ENCODE results near the gene KIF23.

KIF23 gene

GRCh38 chr15:69459066-69459465 lies 44.9 kb downstream of the KIF23 start:
- Histone ChIP-seq H3K4me2 (ENCODE audit: low read depth, low read length) (no peak overlapping the region), H3K36me3 (replicated peaks; ENCODE audit: insufficient read depth, low read length) (peaks cover 21% of the 10 kb centered on the region), H2AFZ (ENCODE audit: low read length) (no peak overlapping the region), H3K4me3 (ENCODE audit: low read length) (no peak overlapping the region), H3F3A (ENCODE audit: insufficient read depth, low read length) (peaks cover 49% of the 10 kb centered on the region), H3K79me2 (ENCODE audit: low read length) (peaks cover 17% of the 10 kb centered on the region), H3K4me1 (ENCODE audit: low read length) (peaks cover 9% of the 10 kb centered on the region; the same call in 1 of the 2 replicates), H3K9me2 (replicated peaks; ENCODE audit: insufficient read depth, low read length) (no peaks in the 10 kb centered on the region), H3K27me3 (replicated peaks; ENCODE audit: insufficient read depth, low read length) (no peaks in the 10 kb centered on the region), H4K20me1 (ENCODE audit: insufficient read depth, low read length) (peaks cover 31% of the 10 kb centered on the region), H3K9me3 (replicated peaks; ENCODE audit: insufficient read depth, low read length) (no peaks in the 10 kb centered on the region), H3K9ac (ENCODE audit: low read length) (no peak overlapping the region), H3K27ac (ENCODE audit: low read length) (no peak overlapping the region)
- TF ChIP-seq EZH2 (optimal IDR thresholded peaks at IDR 0.05; ENCODE audit: low read depth, low read length) (no peak), EZH2phosphoT487 (IDR thresholded peaks at IDR 0.05; ENCODE audit: low read length) (no peak), CTCF (IDR thresholded peaks at IDR 0.05; ENCODE audit: low read length) (no peak)
- no peak for DNase-seq

GRCh38 chr15:69460481-69460880 lies 46.3 kb downstream of the KIF23 start:
- H3F3A ChIP-seq (ENCODE audit: insufficient read depth, low read length), result peaks cover 36% of the 10 kb centered on the region
- peaks cover 8% of the 10 kb centered on the region; the same call in 1 of the 2 replicates for H3K36me3 ChIP-seq (replicated peaks; ENCODE audit: insufficient read depth, low read length)
- H3K9me2 ChIP-seq (replicated peaks; ENCODE audit: insufficient read depth, low read length), result no peaks in the 10 kb centered on the region
- no peak for DNase-seq
- no peak overlapping the region for H3K4me3 ChIP-seq (ENCODE audit: low read length)
- no peak overlapping the region for H3K4me2 ChIP-seq (ENCODE audit: low read depth, low read length)
- H4K20me1 ChIP-seq (ENCODE audit: insufficient read depth, low read length), result peaks cover 16% of the 10 kb centered on the region
- no peak overlapping the region for H2AFZ ChIP-seq (ENCODE audit: low read length)
- peaks cover 3% of the 10 kb centered on the region for H3K79me2 ChIP-seq (ENCODE audit: low read length)
- H3K27me3 ChIP-seq (replicated peaks; ENCODE audit: insufficient read depth, low read length), result no peaks in the 10 kb centered on the region
- H3K9ac ChIP-seq (ENCODE audit: low read length), result no peak overlapping the region
- no peaks in the 10 kb centered on the region for H3K9me3 ChIP-seq (replicated peaks; ENCODE audit: insufficient read depth, low read length)
- no peak overlapping the region for H3K27ac ChIP-seq (ENCODE audit: low read length)
- 0 out of 2 replicates have a peak, but pooled peaks cover 4% of the 10 kb centered on the region for H3K4me1 ChIP-seq (ENCODE audit: low read length)
- TF ChIP-seq EZH2phosphoT487 (IDR thresholded peaks at IDR 0.05; ENCODE audit: low read length) (no peak), CTCF (IDR thresholded peaks at IDR 0.05; ENCODE audit: low read length) (no peak), EZH2 (optimal IDR thresholded peaks at IDR 0.05; ENCODE audit: low read depth, low read length) (no peak)

GRCh38 chr15:69462030-69462492 lies 47.9 kb downstream of the KIF23 start:
- Histone ChIP-seq H3K27me3 (replicated peaks; ENCODE audit: insufficient read depth, low read length) (no peaks in the 10 kb centered on the region), H3K9ac (ENCODE audit: low read length) (peak overlapping the region; percentile 35; the same call in 1 of the 2 replicates), H3K4me1 (ENCODE audit: low read length) (0 out of 2 replicates have a peak, but pooled peaks cover 4% of the 10 kb centered on the region), H3K79me2 (ENCODE audit: low read length) (no peaks in the 10 kb centered on the region), H3F3A (ENCODE audit: insufficient read depth, low read length) (peaks cover 20% of the 10 kb centered on the region), H3K4me2 (ENCODE audit: low read depth, low read length) (peak overlapping the region; percentile 97; the same call in 1 of the 2 replicates), H4K20me1 (ENCODE audit: insufficient read depth, low read length) (peaks cover 5% of the 10 kb centered on the region; the same call in 1 of the 2 replicates), H3K9me3 (replicated peaks; ENCODE audit: insufficient read depth, low read length) (no peaks in the 10 kb centered on the region), H3K36me3 (replicated peaks; ENCODE audit: insufficient read depth, low read length) (no peaks in the 10 kb centered on the region), H3K9me2 (replicated peaks; ENCODE audit: insufficient read depth, low read length) (no peaks in the 10 kb centered on the region), H3K4me3 (ENCODE audit: low read length) (peak overlapping the region; percentile 69), H3K27ac (ENCODE audit: low read length) (no peak overlapping the region), H2AFZ (ENCODE audit: low read length) (peak overlapping the region; percentile 84)
- TF ChIP-seq EZH2 (optimal IDR thresholded peaks at IDR 0.05; ENCODE audit: low read depth, low read length) (no peak), EZH2phosphoT487 (IDR thresholded peaks at IDR 0.05; ENCODE audit: low read length) (no peak), CTCF (IDR thresholded peaks at IDR 0.05; ENCODE audit: low read length) (no peak)
- no peak for DNase-seq

Data from MM.1S (cell line).